Suprapubic skin (tissue), 4 donors: Measurements from ENCODE around the gene TAAR6. TPM values are rescaled to one million over a fixed set of nuclear protein-coding genes. Genes with fewer than 3 reads are reported as not detected.

ENCODE experiments used
- DNase-seq, 2 donors: peaks; one replicate each; pipeline ENCODE4 v3.0.0-alpha.2; 2019; ENCODE audit warnings: low spot score in 2 of 2
- H3K27ac ChIP-seq: fragments of 200-600 bp; sonication (generic); one replicate; pipeline ENCODE4 v1.5.1; 2019
- H3K27me3 ChIP-seq: fragments of 200-600 bp; sonication (generic); one replicate; pipeline ENCODE4 v1.5.1; 2019
- H3K36me3 ChIP-seq: fragments of 200-600 bp; sonication (generic); one replicate; pipeline ENCODE4 v1.5.1; 2019
- H3K4me1 ChIP-seq: fragments of 200-600 bp; sonication (generic); one replicate; pipeline ENCODE4 v1.5.1; 2019
- H3K4me3 ChIP-seq: fragments of 200-600 bp; sonication (generic); one replicate; pipeline ENCODE4 v1.5.1; 2019; ENCODE audit warnings: mild to moderate bottlenecking
- H3K9me3 ChIP-seq: fragments of 200-600 bp; sonication (generic); one replicate; pipeline ENCODE4 v1.5.1; 2019
- CTCF ChIP-seq, 2 donors: fragments of 200-600 bp in 1 of 2; fragments of 450-650 bp in 1 of 2; sonication (generic) in 1 of 2; IDR thresholded peaks; one replicate each; pipeline ENCODE4 v1.5.1; 2016 to 2019; ENCODE audit warnings: antibody characterized with exemption in 2 of 2, mild to moderate bottlenecking in 1 of 2, moderate library complexity in 1 of 2
- EP300 ChIP-seq: sonication (generic); formaldehyde crosslinking; IDR thresholded peaks from one replicate; pipeline ENCODE4 v1.6.1; 2017; ENCODE audit warnings: antibody characterized with exemption
- POLR2A ChIP-seq, 2 donors: fragments of 450-650 bp; IDR thresholded peaks; one replicate each; pipeline ENCODE4 v1.6.1; 2017; ENCODE audit warnings: antibody characterized with exemption in 2 of 2, mild to moderate bottlenecking in 2 of 2, moderate library complexity in 2 of 2
- POLR2AphosphoS5 ChIP-seq, 3 donors: sonication (generic); formaldehyde crosslinking; IDR thresholded peaks; one replicate each; pipeline ENCODE4 v1.6.1; 2017; ENCODE audit warnings: antibody characterized with exemption in 3 of 3
- whole genome bisulfite sequencing: methylation state at CpG from one replicate; pipeline ENCODE4 v1.1.5; 2018; 5-methylcytosine and 5-hydroxymethylcytosine counted together
- total RNA-seq, 4 donors: library from RNA; depleted of rRNA; stranded (reverse); fragments of >200 nt; gene quantifications; one replicate each; pipeline ENCODE4 v1.1.0, GENCODE V29; 2016

Gene TAAR6, protein sequence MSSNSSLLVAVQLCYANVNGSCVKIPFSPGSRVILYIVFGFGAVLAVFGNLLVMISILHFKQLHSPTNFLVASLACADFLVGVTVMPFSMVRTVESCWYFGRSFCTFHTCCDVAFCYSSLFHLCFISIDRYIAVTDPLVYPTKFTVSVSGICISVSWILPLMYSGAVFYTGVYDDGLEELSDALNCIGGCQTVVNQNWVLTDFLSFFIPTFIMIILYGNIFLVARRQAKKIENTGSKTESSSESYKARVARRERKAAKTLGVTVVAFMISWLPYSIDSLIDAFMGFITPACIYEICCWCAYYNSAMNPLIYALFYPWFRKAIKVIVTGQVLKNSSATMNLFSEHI
- not detected for total RNA-seq

GRCh38 chr6:132570221-132570777, at the start of gene TAAR6:
TSS of gene TAAR6 (plus strand) at chr6:132570322. CDS start at chr6:132570322, 0 bp downstream.
- no peaks in the 10 kb centered on the region for H3K9me3 ChIP-seq
- H3K27ac ChIP-seq = no peak within 1 kb of the TSS
- DNase-seq = no peak
- H3K4me1 ChIP-seq = no peaks in the 10 kb centered on the region
- no peak for TF ChIP-seq CTCF (IDR thresholded peaks at IDR 0.05)
- TF ChIP-seq EP300 = no peak
- H3K27me3 ChIP-seq = peaks cover 11% of the 10 kb centered on the region
- no peaks in the 10 kb centered on the region for H3K36me3 ChIP-seq
- no peak within 1 kb of the TSS for H3K4me3 ChIP-seq
- WGBS = 80% methylated on average over 15 of the region's 15 CpGs

- 63% methylated on average over 2 of the region's 2 CpGs for WGBS
- no peaks in the 10 kb centered on the region for H3K4me1 ChIP-seq
- no peak for DNase-seq
- no peaks in the 10 kb centered on the region for H3K27me3 ChIP-seq
- H3K4me3 ChIP-seq = no peak overlapping the region
- no peaks in the 10 kb centered on the region for H3K36me3 ChIP-seq
- no peak for TF ChIP-seq POLR2A (IDR thresholded peaks at IDR 0.05)
- no peak for TF ChIP-seq POLR2AphosphoS5 (IDR thresholded peaks at IDR 0.05)
- H3K9me3 ChIP-seq = no peaks in the 10 kb centered on the region
- H3K27ac ChIP-seq = no peak overlapping the region
Observed at GRCh38 chr6:132520953-132521352, 49.2 kb upstream of the TAAR6 start.

GRCh38 chr6:132524646-132525045, 45.5 kb upstream of the TAAR6 start:
- WGBS = 62% methylated on average over 5 of the region's 5 CpGs
- H3K36me3 ChIP-seq = no peaks in the 10 kb centered on the region
- no peak for TF ChIP-seq CTCF (IDR thresholded peaks at IDR 0.05)
- TF ChIP-seq EP300 = no peak
- TF ChIP-seq POLR2A (IDR thresholded peaks at IDR 0.05) = no peak
- no peak for TF ChIP-seq POLR2AphosphoS5 (IDR thresholded peaks at IDR 0.05)
- no peaks in the 10 kb centered on the region for H3K27me3 ChIP-seq
- H3K4me1 ChIP-seq = no peaks in the 10 kb centered on the region
- H3K27ac ChIP-seq = no peak overlapping the region
- no peaks in the 10 kb centered on the region for H3K9me3 ChIP-seq
- H3K4me3 ChIP-seq = no peak overlapping the region
- no peak for DNase-seq

DNA sequence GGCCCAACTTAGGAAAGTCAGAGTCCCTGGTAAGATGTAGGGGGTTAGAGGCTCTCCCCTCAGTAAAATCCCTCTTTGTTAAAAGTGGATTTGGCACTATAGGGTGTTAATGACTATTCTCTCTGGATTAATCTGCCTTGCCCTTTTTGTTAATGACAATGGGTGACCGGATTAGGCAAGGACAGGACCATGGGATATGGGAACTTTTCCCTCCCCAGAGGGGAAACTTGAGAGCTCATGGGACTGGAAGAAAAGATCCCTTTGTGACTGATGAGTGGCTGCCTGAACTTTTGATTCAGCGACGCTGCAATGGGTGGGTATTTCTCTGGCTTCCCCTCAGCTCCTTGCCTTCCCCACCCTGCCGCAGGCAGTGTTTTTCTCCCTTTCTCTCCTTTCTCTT, 44.3 kb upstream of the TAAR6 start:
- H3K36me3 ChIP-seq = no peaks in the 10 kb centered on the region
- no peak for DNase-seq
- 73% methylated on average over 4 of the region's 4 CpGs for WGBS
- no peak overlapping the region for H3K27ac ChIP-seq
- TF ChIP-seq POLR2AphosphoS5 (IDR thresholded peaks at IDR 0.05) = no peak
- TF ChIP-seq POLR2A (IDR thresholded peaks at IDR 0.05) = no peak
- no peak for TF ChIP-seq EP300
- no peak for TF ChIP-seq CTCF (IDR thresholded peaks at IDR 0.05)
- H3K4me1 ChIP-seq = peaks cover 3% of the 10 kb centered on the region
- no peak overlapping the region for H3K4me3 ChIP-seq
- no peaks in the 10 kb centered on the region for H3K9me3 ChIP-seq
- H3K27me3 ChIP-seq = no peaks in the 10 kb centered on the region

GRCh38 chr6:132526461-132526860, 43.7 kb upstream of the TAAR6 start:
- Histone ChIP-seq H3K9me3 (no peaks in the 10 kb centered on the region), H3K4me1 (peaks cover 3% of the 10 kb centered on the region), H3K27ac (no peak overlapping the region), H3K4me3 (no peak overlapping the region), H3K27me3 (no peaks in the 10 kb centered on the region), H3K36me3 (no peaks in the 10 kb centered on the region)
- TF ChIP-seq CTCF (IDR thresholded peaks at IDR 0.05) (no peak), POLR2AphosphoS5 (IDR thresholded peaks at IDR 0.05) (no peak), POLR2A (IDR thresholded peaks at IDR 0.05) (no peak), EP300 (no peak)
- no peak for DNase-seq
- 50% methylated on average over 2 of the region's 2 CpGs for WGBS
